Measurements from ENCODE around the gene MCAT.

The MCAT gene

GRCh38 chr22:43160497-43161126 lies 17.4 kb upstream of the MCAT start:
- H3K9ac ChIP-seq (ENCODE audit: insufficient read length) = no peak overlapping the region
- no peak for DNase-seq (ENCODE audit: low read depth, low spot score)
- TF ChIP-seq FOXP2 (optimal IDR thresholded peaks at IDR 0.05; ENCODE audit: control extremely low read depth, extremely low read length, insufficient read depth) (no peak), EZH2 (IDR thresholded peaks at IDR 0.05) (no peak)
- H3K9me3 ChIP-seq (ENCODE audit: low read depth, low read length) = no peaks in the 10 kb centered on the region
- no peak overlapping the region for H3K4me3 ChIP-seq
- no peaks in the 10 kb centered on the region; the same call in 1 of the 2 replicates for H3K36me3 ChIP-seq (ENCODE audit: insufficient read depth, low read length)
- no peak overlapping the region for H3K27ac ChIP-seq

DNA sequence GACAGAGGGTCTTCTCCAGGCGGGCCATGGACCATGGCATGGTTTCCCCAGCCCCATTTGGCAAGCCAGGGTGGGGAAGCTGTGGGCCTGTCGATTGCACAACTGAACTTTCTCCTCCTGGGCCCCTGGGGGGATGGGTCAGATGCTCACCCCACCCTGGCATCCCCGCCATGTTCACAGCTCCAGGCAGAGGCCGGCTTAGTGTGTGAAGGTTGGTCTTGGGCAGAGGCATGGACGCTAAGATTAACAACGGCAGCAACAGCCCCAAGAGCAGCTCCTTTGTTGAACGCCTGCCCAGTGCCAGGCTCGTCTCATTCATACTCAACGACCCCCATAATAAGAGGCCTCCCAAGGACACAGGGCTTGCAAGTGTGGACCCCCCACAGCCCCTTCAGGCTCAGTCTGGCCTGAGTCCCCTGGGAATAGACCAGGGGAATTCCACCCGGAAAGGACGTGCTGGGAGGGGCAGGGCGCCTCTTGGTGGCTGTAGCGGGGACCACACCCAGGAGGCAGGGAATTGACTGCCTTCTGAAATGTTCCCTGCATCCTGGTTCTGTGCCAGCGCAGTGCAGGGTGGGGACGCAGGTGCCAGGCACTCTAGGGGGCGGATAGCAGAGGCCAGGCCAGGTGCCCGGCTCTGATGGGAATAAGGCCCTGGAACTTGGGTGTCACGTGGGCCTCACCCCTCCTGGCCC lies 16.4 kb upstream of the MCAT start:
- Histone ChIP-seq H3K4me3 (no peak overlapping the region), H3K27ac (no peak overlapping the region), H3K36me3 (ENCODE audit: insufficient read depth, low read length) (no peaks in the 10 kb centered on the region; the same call in 1 of the 2 replicates), H3K9me3 (ENCODE audit: low read depth, low read length) (no peaks in the 10 kb centered on the region), H3K9ac (ENCODE audit: insufficient read length) (no peak overlapping the region)
- no peak for DNase-seq (ENCODE audit: low read depth, low spot score)
- TF ChIP-seq EZH2 (IDR thresholded peaks at IDR 0.05) = no peak
- no peak for TF ChIP-seq FOXP2 (optimal IDR thresholded peaks at IDR 0.05; ENCODE audit: control extremely low read depth, extremely low read length, insufficient read depth)
- TF ChIP-seq POLR2AphosphoS5 (IDR thresholded peaks at IDR 0.05; ENCODE audit: borderline replicate concordance, low read depth, low read length) = no peak

GRCh38 chr22:43158778-43159483 lies 15.7 kb upstream of the MCAT start:
- H3K9me3 ChIP-seq (ENCODE audit: low read depth, low read length) = no peaks in the 10 kb centered on the region
- no peak overlapping the region for H3K4me3 ChIP-seq
- H3K27ac ChIP-seq = no peak overlapping the region
- no peaks in the 10 kb centered on the region; the same call in 1 of the 2 replicates for H3K36me3 ChIP-seq (ENCODE audit: insufficient read depth, low read length)
- no peak overlapping the region for H3K9ac ChIP-seq (ENCODE audit: insufficient read length)
- DNase-seq (ENCODE audit: low read depth, low spot score) = no peak
- TF ChIP-seq POLR2AphosphoS5 (IDR thresholded peaks at IDR 0.05; ENCODE audit: borderline replicate concordance, low read depth, low read length) (no peak), EZH2 (IDR thresholded peaks at IDR 0.05) (no peak), FOXP2 (optimal IDR thresholded peaks at IDR 0.05; ENCODE audit: control extremely low read depth, extremely low read length, insufficient read depth) (no peak)

DNA sequence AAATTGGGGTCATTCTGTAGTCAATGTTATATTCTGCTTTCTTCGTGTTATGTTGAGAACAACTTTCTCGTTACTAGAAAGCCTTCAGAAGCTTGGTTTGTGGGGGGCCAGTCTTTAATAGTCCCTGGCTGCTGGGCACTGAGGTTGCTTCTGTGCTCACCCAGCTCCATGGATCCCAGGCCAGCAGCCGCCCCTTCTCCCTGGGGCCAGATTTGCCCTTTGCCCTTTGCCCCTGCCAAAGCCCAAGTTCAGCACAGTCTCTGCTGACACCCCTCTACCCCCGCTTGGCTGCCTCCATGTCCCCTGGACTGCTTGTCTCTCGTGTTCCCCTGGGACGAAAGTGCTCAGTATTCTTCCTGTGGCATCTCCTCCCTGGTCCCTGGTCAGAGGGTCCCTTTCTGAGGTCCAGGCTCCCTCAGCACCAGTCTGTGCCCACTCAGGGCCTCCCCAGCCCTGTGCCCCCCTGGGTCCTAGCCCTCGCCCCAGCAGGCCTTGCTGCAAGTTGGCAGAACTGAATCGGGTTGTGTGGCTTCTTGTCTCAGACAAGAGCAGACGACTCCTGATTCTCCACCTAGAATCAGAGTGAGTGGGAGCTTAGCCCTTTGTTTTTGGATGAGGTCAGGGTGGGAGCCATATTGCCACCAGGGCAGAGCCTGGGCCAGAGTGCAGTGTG lies 14.8 kb upstream of the MCAT start:
- H3K27ac ChIP-seq = no peak overlapping the region
- H3K9me3 ChIP-seq (ENCODE audit: low read depth, low read length) = no peaks in the 10 kb centered on the region
- H3K36me3 ChIP-seq (ENCODE audit: insufficient read depth, low read length) = no peaks in the 10 kb centered on the region; the same call in 1 of the 2 replicates
- no peak for TF ChIP-seq FOXP2 (optimal IDR thresholded peaks at IDR 0.05; ENCODE audit: control extremely low read depth, extremely low read length, insufficient read depth)
- TF ChIP-seq EZH2 (IDR thresholded peaks at IDR 0.05) = no peak
- no peak for TF ChIP-seq POLR2AphosphoS5 (IDR thresholded peaks at IDR 0.05; ENCODE audit: borderline replicate concordance, low read depth, low read length)
- no peak overlapping the region for H3K4me3 ChIP-seq
- DNase-seq (ENCODE audit: low read depth, low spot score) = no peak
- H3K9ac ChIP-seq (ENCODE audit: insufficient read length) = no peak overlapping the region

DNA sequence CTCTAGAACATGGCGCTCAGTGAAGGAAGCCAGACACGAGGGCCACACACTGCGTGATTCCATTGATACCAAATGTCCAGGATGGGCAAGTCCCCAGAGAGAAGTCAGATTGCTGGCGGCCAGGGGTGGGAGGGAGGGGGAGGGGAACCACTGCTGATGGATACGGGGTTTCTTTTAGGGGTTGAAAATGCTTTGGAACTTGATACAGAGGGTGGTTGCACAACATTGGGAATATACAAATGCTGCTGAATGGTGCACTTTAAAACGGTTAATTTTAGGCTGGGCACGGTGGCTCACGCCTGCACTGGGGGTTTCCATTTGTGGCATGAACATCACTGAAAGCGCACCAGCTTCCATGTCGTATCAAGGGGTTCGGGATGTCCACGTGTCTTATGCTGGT lies 13.2 kb upstream of the MCAT start:
- no peak for TF ChIP-seq POLR2AphosphoS5 (IDR thresholded peaks at IDR 0.05; ENCODE audit: borderline replicate concordance, low read depth, low read length)
- TF ChIP-seq EZH2 (IDR thresholded peaks at IDR 0.05) = no peak
- no peak for TF ChIP-seq FOXP2 (optimal IDR thresholded peaks at IDR 0.05; ENCODE audit: control extremely low read depth, extremely low read length, insufficient read depth)
- no peak overlapping the region for H3K27ac ChIP-seq
- no peaks in the 10 kb centered on the region for H3K9me3 ChIP-seq (ENCODE audit: low read depth, low read length)
- DNase-seq (ENCODE audit: low read depth, low spot score) = no peak
- H3K36me3 ChIP-seq (ENCODE audit: insufficient read depth, low read length) = no peaks in the 10 kb centered on the region; the same call in 1 of the 2 replicates
- H3K4me3 ChIP-seq = no peak overlapping the region
- H3K9ac ChIP-seq (ENCODE audit: insufficient read length) = no peak overlapping the region

GRCh38 chr22:43155789-43156188 lies 12.6 kb upstream of the MCAT start:
- Histone ChIP-seq H3K9ac (ENCODE audit: insufficient read length) (no peak overlapping the region), H3K36me3 (ENCODE audit: insufficient read depth, low read length) (no peaks in the 10 kb centered on the region; the same call in 1 of the 2 replicates), H3K27ac (no peak overlapping the region), H3K4me3 (no peak overlapping the region), H3K9me3 (ENCODE audit: low read depth, low read length) (no peaks in the 10 kb centered on the region)
- no peak for DNase-seq (ENCODE audit: low read depth, low spot score)
- TF ChIP-seq POLR2AphosphoS5 (IDR thresholded peaks at IDR 0.05; ENCODE audit: borderline replicate concordance, low read depth, low read length) (no peak), FOXP2 (optimal IDR thresholded peaks at IDR 0.05; ENCODE audit: control extremely low read depth, extremely low read length, insufficient read depth) (no peak), EZH2 (IDR thresholded peaks at IDR 0.05) (no peak)

DNA sequence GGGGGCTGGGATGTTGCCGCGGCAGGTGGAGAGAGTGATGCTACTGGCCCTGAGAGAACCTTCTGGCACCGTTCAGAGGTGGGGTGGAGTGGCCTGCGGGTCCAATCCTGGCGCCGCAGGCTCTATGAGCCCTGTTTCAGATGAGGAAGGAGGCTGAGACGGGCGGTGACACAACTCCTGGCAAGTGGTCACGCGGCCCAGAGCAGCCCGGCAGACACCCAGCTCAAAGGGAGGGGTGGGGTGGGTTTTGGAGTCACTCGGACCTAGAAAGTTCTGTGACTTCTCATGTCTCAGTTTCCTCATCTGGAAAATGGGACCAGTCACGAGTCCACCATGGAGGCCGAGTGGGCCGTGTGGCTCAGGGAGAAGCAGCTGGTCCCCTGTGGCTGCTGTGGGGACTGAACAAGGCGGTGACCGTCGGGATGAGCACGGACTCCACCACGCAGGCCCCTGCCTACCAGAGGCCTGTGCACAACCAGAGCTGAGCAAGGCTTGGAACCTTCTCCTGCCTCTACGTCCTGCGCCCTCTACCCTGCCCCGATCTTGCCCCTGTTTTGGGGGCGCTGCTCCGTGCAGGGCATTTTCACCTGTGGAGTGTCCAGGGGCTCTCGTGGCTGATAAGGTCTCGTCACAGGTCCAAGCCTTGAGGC lies 11.8 kb upstream of the MCAT start:
- no peak overlapping the region for H3K27ac ChIP-seq
- H3K9me3 ChIP-seq (ENCODE audit: low read depth, low read length) = no peaks in the 10 kb centered on the region
- no peak overlapping the region for H3K9ac ChIP-seq (ENCODE audit: insufficient read length)
- H3K36me3 ChIP-seq (ENCODE audit: insufficient read depth, low read length) = no peaks in the 10 kb centered on the region; the same call in 1 of the 2 replicates
- DNase-seq (ENCODE audit: low read depth, low spot score) = no peak
- no peak overlapping the region for H3K4me3 ChIP-seq
- TF ChIP-seq EZH2 (IDR thresholded peaks at IDR 0.05) = no peak
- no peak for TF ChIP-seq POLR2AphosphoS5 (IDR thresholded peaks at IDR 0.05; ENCODE audit: borderline replicate concordance, low read depth, low read length)
- no peak for TF ChIP-seq FOXP2 (optimal IDR thresholded peaks at IDR 0.05; ENCODE audit: control extremely low read depth, extremely low read length, insufficient read depth)
